Measurements from ENCODE around the gene MASP1.
"Not testable (repeated sequence)": the region's sequence is repeated elsewhere in the genome, so short reads cannot be mapped to it uniquely, and the experiment has no call there.

The MASP1 gene

GRCh38 chr3:187264911-187265310 is 26.6 kb downstream of the MASP1 start:
- DNase-seq: no peak

- DNase-seq: no peak
These were observed 27.5 kb downstream of the MASP1 start for GRCh38 chr3:187264021-187264420.

GRCh38 chr3:187263270-187263669 is 28.3 kb downstream of the MASP1 start:
- no peak for DNase-seq

- no peak for DNase-seq
These were observed 29.2 kb downstream of the MASP1 start for GRCh38 chr3:187262360-187262759.

- no peak for DNase-seq
These were observed 30.0 kb downstream of the MASP1 start for GRCh38 chr3:187261541-187261969.

GRCh38 chr3:187259171-187259570 is 32.4 kb downstream of the MASP1 start:
- DNase-seq: no peak

GRCh38 chr3:187257992-187258692 is 33.4 kb downstream of the MASP1 start:
- no peak for DNase-seq

GRCh38 chr3:187257471-187257870 is 34.1 kb downstream of the MASP1 start:
- DNase-seq: no peak

GRCh38 chr3:187256051-187256616 is 35.4 kb downstream of the MASP1 start:
- no peak for DNase-seq

- no peak for DNase-seq
These were observed 36.2 kb downstream of the MASP1 start for GRCh38 chr3:187255314-187255713.

- DNase-seq: no peak
These were observed 39.2 kb downstream of the MASP1 start for GRCh38 chr3:187252311-187252710.

- DNase-seq: no peak
These were observed 39.9 kb downstream of the MASP1 start for GRCh38 chr3:187251599-187251998.

GRCh38 chr3:187247398-187247797 is 44.1 kb downstream of the MASP1 start:
- no peak for DNase-seq

- DNase-seq: no peak
These were observed 47.5 kb downstream of the MASP1 start for GRCh38 chr3:187243933-187244524.

GRCh38 chr3:187242900-187243299 is 48.6 kb downstream of the MASP1 start:
- DNase-seq: no peak

- DNase-seq: no peak
These were observed 49.1 kb downstream of the MASP1 start for GRCh38 chr3:187242435-187242834.

- not testable (repeated sequence) for DNase-seq
These were observed 52.7 kb downstream of the MASP1 start for GRCh38 chr3:187238835-187239234.

- DNase-seq: no peak
These were observed 53.3 kb downstream of the MASP1 start for GRCh38 chr3:187238239-187238638.

GRCh38 chr3:187237741-187238140 is 53.8 kb downstream of the MASP1 start:
- no peak for DNase-seq

GRCh38 chr3:187236962-187237361 is 54.6 kb downstream of the MASP1 start:
- no peak for DNase-seq

GRCh38 chr3:187230011-187230410 is 61.5 kb downstream of the MASP1 start:
- no peak for DNase-seq

GRCh38 chr3:187228740-187229139 is 62.8 kb downstream of the MASP1 start:
- DNase-seq: no peak

- no peak for DNase-seq
These were observed 63.8 kb downstream of the MASP1 start for GRCh38 chr3:187227658-187228258.

GRCh38 chr3:187223799-187224198 is 67.7 kb downstream of the MASP1 start:
- DNase-seq: no peak

Measured in activated gamma-delta T cell (primary cell).